Activated CD4-positive, alpha-beta T cell treated with anti-CD3 and anti-CD28 coated beads for 4 hours (primary cell): ENCODE measurements around the gene RAB11FIP2.

Experiments
- DNase-seq, 2 donors: peaks; one replicate each; pipeline ENCODE4 v3.0.0-alpha.2; 2020

RAB11FIP2 gene

DNA sequence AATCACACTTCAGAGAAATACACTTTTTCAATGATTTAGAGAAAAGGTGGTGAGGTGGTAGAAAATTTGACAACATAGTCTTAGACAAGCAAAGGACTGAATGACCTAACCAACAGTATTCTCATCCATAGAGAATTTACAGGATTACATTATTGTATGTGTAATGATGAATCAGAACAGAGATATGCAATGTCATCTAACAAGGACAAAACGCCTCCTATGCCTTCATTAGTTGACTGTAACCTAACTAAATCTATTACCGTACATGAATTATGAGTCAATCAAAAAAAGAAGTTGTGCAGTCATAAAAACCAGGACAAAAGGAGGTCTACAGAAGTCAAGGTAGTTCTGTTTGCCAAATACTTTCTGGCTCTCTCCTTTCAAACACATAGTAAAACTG is 66.5 kb downstream of the RAB11FIP2 start:
- DNase-seq, result no peak

DNA sequence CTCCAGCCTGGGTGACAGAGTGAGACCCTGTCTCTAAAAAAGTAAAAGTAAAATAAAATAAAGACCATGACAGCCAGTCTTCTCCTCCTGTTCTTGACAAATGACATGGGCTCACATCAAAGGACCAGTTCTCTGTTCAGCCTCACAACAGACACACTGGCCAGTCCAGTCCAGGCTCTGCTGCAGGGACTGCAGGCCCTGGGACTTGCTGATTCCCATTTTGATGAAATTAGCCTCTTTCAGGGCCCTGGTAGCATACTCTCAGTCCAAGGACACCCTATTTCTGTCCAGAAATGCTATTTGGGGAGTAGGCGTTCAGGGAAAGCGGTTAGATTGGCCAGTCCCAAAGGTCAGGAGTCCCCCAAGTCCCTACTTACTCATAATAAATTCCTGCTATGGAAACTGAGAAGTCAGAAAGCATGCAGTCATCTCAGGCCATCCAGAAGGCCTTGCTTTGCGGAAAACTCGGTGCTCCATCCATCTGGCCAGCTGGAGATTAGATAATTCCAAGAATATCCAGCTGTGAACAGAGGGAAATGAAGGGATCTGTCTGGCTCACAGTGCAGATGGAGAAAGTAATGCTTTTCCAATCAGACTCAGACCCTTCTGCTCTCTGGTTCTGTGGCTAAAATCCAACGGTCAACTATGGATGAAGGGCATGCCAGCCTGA is 74.4 kb downstream of the RAB11FIP2 start:
- DNase-seq, result no peak

- no peak for DNase-seq
Observed at GRCh38 chr10:117970962-117971361, 75.8 kb downstream of the RAB11FIP2 start.

DNA sequence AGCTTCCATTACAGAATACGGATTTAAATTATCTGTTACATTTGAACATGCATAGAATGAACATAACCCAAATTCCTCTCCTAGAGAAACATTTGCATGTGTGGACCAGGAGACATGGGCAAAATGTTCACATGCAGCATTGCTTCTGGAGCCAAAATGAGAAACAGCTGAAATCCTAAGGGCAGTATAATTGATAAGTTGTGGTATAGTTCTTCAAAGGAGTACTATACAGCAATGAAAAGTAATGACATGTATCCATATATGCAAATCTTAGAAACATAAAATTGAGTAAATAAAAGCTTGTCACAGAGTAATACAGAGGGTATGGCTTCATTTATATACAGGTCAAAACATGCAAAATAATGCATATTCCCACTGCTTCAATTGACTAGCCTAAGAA is 77.1 kb downstream of the RAB11FIP2 start:
- DNase-seq, result no peak

DNA sequence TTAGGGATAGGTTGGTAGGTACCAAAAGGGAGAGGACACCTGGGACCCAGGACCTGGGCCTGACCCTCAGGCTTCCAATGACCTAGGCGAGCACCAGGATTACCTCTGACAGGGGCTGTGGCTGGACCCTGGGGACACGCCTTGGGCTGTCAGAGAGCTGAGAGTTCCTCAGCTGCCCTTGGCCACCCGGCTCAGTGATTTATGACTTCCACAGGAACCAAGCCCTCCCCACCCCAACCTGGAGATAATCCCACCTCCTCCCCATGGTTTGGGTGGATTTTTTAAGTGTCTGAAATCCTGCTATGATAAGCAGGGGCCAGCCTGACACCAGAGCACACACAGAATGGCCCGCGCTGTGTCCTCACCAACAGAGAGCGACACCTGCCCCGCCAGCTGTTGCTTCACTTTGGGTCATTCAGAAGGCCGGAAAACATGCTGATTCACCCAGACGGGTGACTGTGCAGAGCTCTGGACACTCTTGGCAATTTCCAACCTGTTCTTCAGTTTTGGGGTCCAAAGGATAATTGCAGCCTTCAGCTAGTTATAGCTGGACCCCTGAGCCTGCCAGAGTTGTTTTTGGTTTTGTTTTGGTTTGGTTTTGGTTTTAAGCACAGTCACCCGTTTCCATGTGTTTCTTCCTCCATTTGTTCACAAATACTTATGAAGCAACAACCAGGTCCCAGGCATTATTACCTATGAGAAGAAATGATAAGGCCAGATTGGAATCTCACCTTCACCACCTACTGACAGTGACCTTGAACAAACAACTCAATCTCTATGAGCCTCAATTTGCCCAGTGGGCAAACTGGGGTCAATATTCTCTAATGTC is 78.2 kb downstream of the RAB11FIP2 start:
- no peak for DNase-seq

DNA sequence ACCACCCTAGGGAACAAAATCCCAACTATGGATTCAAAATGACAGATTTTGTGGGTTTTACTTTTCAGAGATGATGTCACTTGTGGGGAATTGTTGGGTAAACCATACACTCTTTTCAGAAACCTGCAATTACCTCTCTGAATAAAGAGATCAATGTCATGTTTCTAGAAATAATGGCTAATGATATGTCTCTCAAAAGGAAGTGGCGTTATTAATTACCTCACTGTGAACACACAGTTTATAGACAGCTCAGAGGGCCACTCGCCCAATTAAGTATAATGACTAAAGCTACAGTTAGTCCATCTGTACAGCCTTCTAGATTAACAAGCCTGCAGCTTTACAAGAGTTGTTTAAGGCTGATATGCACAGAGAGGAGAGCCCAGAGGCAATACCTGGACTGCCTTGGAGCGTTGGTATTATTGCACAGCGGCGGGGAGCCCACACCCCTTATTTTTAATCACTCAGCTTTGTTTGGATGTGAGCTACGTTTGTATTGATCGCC is 79.5 kb downstream of the RAB11FIP2 start:
- no peak for DNase-seq

DNA sequence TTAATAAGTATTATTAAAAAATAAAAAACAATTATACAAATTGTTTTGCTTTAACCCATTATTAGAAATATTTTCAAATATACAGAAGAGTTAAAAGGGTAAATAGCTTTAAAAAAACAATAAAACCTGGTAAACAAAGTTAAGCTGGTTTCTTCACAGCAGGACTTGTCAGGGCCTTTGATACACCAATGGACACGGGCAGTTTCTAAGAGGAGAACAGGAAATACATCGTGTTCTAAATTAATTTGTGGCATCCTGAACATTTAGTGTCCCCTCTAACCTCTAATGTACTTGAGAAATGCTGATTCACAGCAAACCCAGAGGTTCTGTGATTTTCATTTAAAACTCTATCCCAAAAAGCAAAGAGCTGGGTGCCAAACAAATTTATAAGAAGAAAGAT is 80.8 kb downstream of the RAB11FIP2 start:
- DNase-seq, result no peak

DNA sequence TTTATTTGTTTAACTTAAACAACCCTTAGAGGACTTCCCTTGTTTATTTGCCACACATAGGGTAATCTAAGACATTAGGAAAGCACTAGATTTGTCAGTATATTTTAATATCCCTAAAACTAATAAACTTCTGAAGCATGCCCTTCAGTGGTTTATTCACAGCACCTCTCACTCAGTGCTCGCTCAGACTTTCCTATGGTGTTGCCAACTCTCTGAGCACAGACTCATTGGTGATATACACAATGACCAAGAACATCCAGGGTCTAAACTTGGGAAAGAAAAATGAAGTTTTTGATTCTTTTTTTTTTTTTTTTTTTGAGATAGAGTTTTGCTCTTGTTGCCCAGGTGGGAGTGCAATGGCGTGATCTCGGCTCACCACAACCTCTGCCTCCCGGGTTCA is 82.2 kb downstream of the RAB11FIP2 start:
- no peak for DNase-seq

DNA sequence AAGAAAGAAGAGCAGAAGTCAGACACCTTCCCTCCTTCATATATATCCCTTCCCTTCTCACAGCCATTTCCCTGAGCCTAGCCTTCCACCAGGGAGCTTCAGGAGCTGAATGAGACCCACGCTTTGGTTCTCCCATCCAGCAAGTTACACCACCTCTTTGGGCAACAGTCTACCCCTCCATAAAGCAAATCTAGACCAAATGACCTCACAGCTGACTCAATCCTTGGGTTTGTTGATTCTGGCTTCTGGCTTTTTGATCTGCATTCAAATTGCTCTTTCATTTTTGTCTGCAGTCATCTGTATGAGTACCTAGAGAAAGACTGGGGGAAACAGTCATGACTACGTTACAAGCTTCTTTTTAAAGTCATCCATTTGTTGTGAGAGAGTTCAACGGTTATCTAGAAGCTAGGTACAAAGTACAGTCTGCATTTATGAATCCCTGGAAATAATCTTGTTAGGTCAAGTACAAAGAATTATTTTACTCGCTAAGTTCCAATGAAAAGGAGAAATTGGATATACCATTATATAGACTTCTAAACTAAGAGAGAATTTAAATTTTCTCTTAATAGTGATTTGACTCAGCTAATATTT is 86.3 kb downstream of the RAB11FIP2 start:
- DNase-seq, result no peak

DNA sequence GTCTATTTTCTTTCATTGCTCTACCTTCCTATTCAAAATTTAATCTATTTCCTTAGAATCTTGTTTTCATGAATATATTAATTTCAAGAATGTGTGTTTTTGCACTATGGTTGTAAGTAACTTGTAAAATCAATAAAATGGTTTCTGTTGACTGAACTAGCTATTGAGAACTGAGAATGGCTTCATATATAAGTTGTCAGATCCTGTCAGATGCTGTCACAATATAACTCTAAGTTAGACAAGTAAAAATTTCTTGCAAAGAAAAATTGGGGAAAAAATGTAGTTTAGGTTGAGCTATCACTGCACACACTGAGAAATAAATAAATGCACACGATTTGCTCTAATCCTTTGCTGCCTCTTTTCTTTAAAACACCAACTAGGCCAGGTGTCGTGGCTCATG is 89.8 kb downstream of the RAB11FIP2 start:
- DNase-seq, result no peak

DNA sequence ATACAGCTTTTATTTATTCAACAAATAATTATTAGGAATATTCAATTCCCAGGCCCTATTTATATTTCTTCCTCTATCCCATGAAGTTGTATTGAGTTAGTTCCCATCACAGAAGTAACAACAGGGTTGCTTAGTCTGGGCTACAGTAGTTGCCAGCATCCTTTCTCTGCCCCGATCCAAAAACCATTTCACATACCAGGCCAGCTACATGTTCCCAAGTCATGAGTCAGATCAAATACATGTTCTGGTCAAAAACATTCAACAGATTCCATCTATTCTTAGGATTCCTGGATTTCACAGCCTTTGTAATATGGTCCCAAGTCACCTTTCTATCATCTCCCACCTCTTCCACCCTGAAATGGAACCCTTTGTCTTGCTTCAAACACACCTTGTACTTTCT is 91.6 kb downstream of the RAB11FIP2 start:
- no peak for DNase-seq
